Mesendoderm (in vitro differentiated cells): ENCODE measurements around the gene STX5.

Experiments
- DNase-seq: peaks from one replicate; pipeline ENCODE4 v3.0.0; 2013
- H2AK5ac ChIP-seq: 2 replicates; pipeline ENCODE4 v1.6.1; 2013; ENCODE audit warnings: low read length, inconsistent platforms
- H2BK120ac ChIP-seq: 2 replicates; pipeline ENCODE4 v1.6.1; 2013; ENCODE audit warnings: low read depth, mild to moderate bottlenecking, low read length, moderate library complexity, mixed read lengths
- H2BK15ac ChIP-seq: replicated peaks from 2 replicates; pipeline ENCODE4 v1.6.1; 2013; ENCODE audit warnings: low read depth, mild to moderate bottlenecking, moderate library complexity
- H2BK5ac ChIP-seq: 2 replicates; pipeline ENCODE4 v1.6.1; 2013; ENCODE audit warnings: low read length, inconsistent platforms
- H3K18ac ChIP-seq: 2 replicates; pipeline ENCODE4 v1.6.1; 2013; ENCODE audit warnings: mild to moderate bottlenecking, low read length, mixed read lengths
- H3K23ac ChIP-seq: one replicate; pipeline ENCODE4 v1.6.1; 2013; ENCODE audit warnings: low read length
- H3K27ac ChIP-seq: 2 replicates; pipeline ENCODE4 v1.5.1; 2013; ENCODE audit warnings: low read depth, mild to moderate bottlenecking, inconsistent platforms, low read length, moderate library complexity
- H3K27me3 ChIP-seq: 2 replicates; pipeline ENCODE4 v1.6.1; 2013; ENCODE audit warnings: low read length, control low read depth, mild to moderate bottlenecking, inconsistent platforms; ENCODE audit not compliant: insufficient read depth, poor library complexity
- H3K36me3 ChIP-seq: 2 replicates; pipeline ENCODE4 v1.6.1; 2013; ENCODE audit warnings: low read length, inconsistent platforms; ENCODE audit not compliant: control insufficient read depth, insufficient read depth
- H3K4ac ChIP-seq: one replicate; pipeline ENCODE4 v1.6.1; 2013; ENCODE audit warnings: low read depth, mild to moderate bottlenecking, low read length, moderate library complexity
- H3K4me1 ChIP-seq: 2 replicates; pipeline ENCODE4 v1.6.1; 2013; ENCODE audit warnings: low read depth, low read length, inconsistent platforms; ENCODE audit not compliant: control insufficient read depth
- H3K4me2 ChIP-seq: 2 replicates; pipeline ENCODE4 v1.6.1; 2013; ENCODE audit warnings: low read length
- H3K4me3 ChIP-seq: 2 replicates; pipeline ENCODE4 v1.5.1; 2013; ENCODE audit warnings: mild to moderate bottlenecking, low read length
- H3K56ac ChIP-seq: one replicate; pipeline ENCODE4 v1.6.1; 2013; ENCODE audit warnings: low read length
- H3K79me1 ChIP-seq: 2 replicates; pipeline ENCODE4 v1.6.1; 2013; ENCODE audit warnings: low read length, inconsistent platforms
- H3K79me2 ChIP-seq: 2 replicates; pipeline ENCODE4 v1.6.1; 2013; ENCODE audit warnings: mild to moderate bottlenecking, low read length; ENCODE audit not compliant: control insufficient read depth, insufficient read depth
- H3K9ac ChIP-seq: 2 replicates; pipeline ENCODE4 v1.6.1; 2013; ENCODE audit warnings: low read length, inconsistent platforms
- H4K5ac ChIP-seq: one replicate; pipeline ENCODE4 v1.6.1; 2013; ENCODE audit warnings: low read length
- H4K8ac ChIP-seq: one replicate; pipeline ENCODE4 v1.6.1; 2013; ENCODE audit warnings: low read depth, mild to moderate bottlenecking, control low read depth, low read length, moderate library complexity
- WGBS: extraction: QIAGEN DNeasy Blood & Tissue Kit; methylation state at CpG from one replicate; pipeline ENCODE4 v1.1.7; 2013; ENCODE audit warnings: low lambda C conversion rate, missing lambda C conversion rate; ENCODE audit not compliant: insufficient coverage; ENCODE audit errors: extremely low coverage; 5-methylcytosine and 5-hydroxymethylcytosine counted together

Gene STX5

DNA sequence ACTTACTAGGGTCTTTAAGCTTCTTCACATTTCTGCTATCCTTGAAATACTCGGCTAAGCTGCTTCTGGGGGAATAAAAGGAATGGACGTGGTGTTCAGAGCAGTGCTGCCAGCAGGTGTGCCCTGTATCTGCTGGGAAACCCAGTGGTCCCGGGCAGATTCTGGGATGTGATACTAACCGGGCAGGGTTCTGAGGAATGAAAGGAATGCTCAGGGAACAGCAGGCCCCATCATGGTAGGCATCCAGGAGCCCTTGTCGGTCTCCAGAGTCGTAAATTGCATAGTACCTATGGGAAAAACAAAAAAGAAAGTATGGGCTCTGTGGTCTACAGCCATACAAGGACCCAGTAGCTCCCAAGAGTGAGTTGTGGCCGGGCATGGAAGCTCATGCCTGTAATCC is 35.6 kb downstream of the STX5 start:
- Histone ChIP-seq H3K4me1 (no peaks in the 10 kb centered on the region), H3K36me3 (peaks cover 31% of the 10 kb centered on the region)
- no CpG with 5 or more reads among the region's 7 CpGs for WGBS

GRCh38 chr11:62794201-62794775 is 37.6 kb downstream of the STX5 start:
- Histone ChIP-seq H4K8ac (no peak overlapping the region), H3K4me2 (no peak overlapping the region), H3K27ac (no peak overlapping the region), H3K4ac (no peak overlapping the region), H3K79me1 (peaks cover 9% of the 10 kb centered on the region), H4K5ac (no peak overlapping the region), H3K56ac (no peak overlapping the region), H2BK5ac (no peak overlapping the region), H3K23ac (no peak overlapping the region), H3K27me3 (no peaks in the 10 kb centered on the region), H2BK120ac (no peak overlapping the region), H3K18ac (no peak overlapping the region), H3K4me1 (peaks cover 2% of the 10 kb centered on the region), H2AK5ac (no peak overlapping the region), H3K9ac (no peak overlapping the region), H3K36me3 (peaks cover 21% of the 10 kb centered on the region), H3K4me3 (no peak overlapping the region), H2BK15ac (no peak overlapping the region), H3K79me2 (peaks cover 22% of the 10 kb centered on the region)
- no CpG with 5 or more reads among the region's 8 CpGs for WGBS
- DNase-seq: no peak

More for the DNA sequence above, 35.6 kb downstream of the STX5 start:
- H3K23ac ChIP-seq: no peak overlapping the region
- H4K5ac ChIP-seq: no peak overlapping the region
- DNase-seq: peak; percentile 63
- no peak overlapping the region for H3K4me3 ChIP-seq
- no peak overlapping the region for H3K56ac ChIP-seq
- H4K8ac ChIP-seq: no peak overlapping the region
- H3K4me2 ChIP-seq: no peak overlapping the region
- no peak overlapping the region for H3K27ac ChIP-seq
- no peak overlapping the region for H2BK15ac ChIP-seq
- H2AK5ac ChIP-seq: no peak overlapping the region
- H3K79me2 ChIP-seq: peaks cover 4% of the 10 kb centered on the region
- H3K18ac ChIP-seq: no peak overlapping the region
- no peak overlapping the region for H3K9ac ChIP-seq
- H3K79me1 ChIP-seq: peaks cover 2% of the 10 kb centered on the region
- no peak overlapping the region for H2BK120ac ChIP-seq
- no peak overlapping the region for H2BK5ac ChIP-seq
- no peak overlapping the region for H3K4ac ChIP-seq
- no peaks in the 10 kb centered on the region for H3K27me3 ChIP-seq

- no peak overlapping the region for H3K4me3 ChIP-seq
- H4K5ac ChIP-seq: no peak overlapping the region
- H3K18ac ChIP-seq: no peak overlapping the region
- H3K4me1 ChIP-seq: peaks cover 2% of the 10 kb centered on the region
- H2BK120ac ChIP-seq: no peak overlapping the region
- H3K23ac ChIP-seq: no peak overlapping the region
- peak overlapping the region; percentile 30 for H3K27ac ChIP-seq
- peak; percentile 57 for DNase-seq
- no CpG with 5 or more reads among the region's 11 CpGs for WGBS
- no peak overlapping the region for H2BK15ac ChIP-seq
- peaks cover 22% of the 10 kb centered on the region for H3K36me3 ChIP-seq
- no peaks in the 10 kb centered on the region for H3K27me3 ChIP-seq
- peaks cover 16% of the 10 kb centered on the region for H3K79me1 ChIP-seq
- no peak overlapping the region for H3K4ac ChIP-seq
- peaks cover 28% of the 10 kb centered on the region for H3K79me2 ChIP-seq
- no peak overlapping the region for H3K4me2 ChIP-seq
- H3K56ac ChIP-seq: peak overlapping the region; percentile 63
- no peak overlapping the region for H2AK5ac ChIP-seq
- no peak overlapping the region for H2BK5ac ChIP-seq
- H4K8ac ChIP-seq: no peak overlapping the region
- H3K9ac ChIP-seq: peak overlapping the region; percentile 42
These were observed 39.7 kb downstream of the STX5 start for GRCh38 chr11:62792202-62792575.

GRCh38 chr11:62791501-62792201 is 40.2 kb downstream of the STX5 start, which contains the start of gene TMEM223:
Gene TMEM223 (minus strand): TSS chr11:62792006. CDS start chr11:62791994, 12 bp downstream.
- peak within 1 kb of the TSS; percentile 97 for H3K23ac ChIP-seq
- no peak within 1 kb of the TSS for H4K5ac ChIP-seq
- peak within 1 kb of the TSS; percentile 92 for H2BK5ac ChIP-seq
- no peaks in the 10 kb centered on the region for H3K27me3 ChIP-seq
- no peak within 1 kb of the TSS for H4K8ac ChIP-seq
- peak within 1 kb of the TSS; percentile 85 for H3K4me2 ChIP-seq
- H3K4ac ChIP-seq: peak within 1 kb of the TSS; percentile 74
- DNase-seq: peak; percentile 89
- peak within 1 kb of the TSS; percentile 96 for H2AK5ac ChIP-seq
- no peak within 1 kb of the TSS for H2BK15ac ChIP-seq
- peak within 1 kb of the TSS; percentile 28 for H3K18ac ChIP-seq
- peak within 1 kb of the TSS; percentile 80 for H3K27ac ChIP-seq
- H3K79me2 ChIP-seq: peaks cover 28% of the 10 kb centered on the region
- peaks cover 2% of the 10 kb centered on the region for H3K4me1 ChIP-seq
- H3K9ac ChIP-seq: peak within 1 kb of the TSS; percentile 100
- peak within 1 kb of the TSS; percentile 99 for H3K4me3 ChIP-seq
- H3K36me3 ChIP-seq: peaks cover 20% of the 10 kb centered on the region
- H3K56ac ChIP-seq: peak within 1 kb of the TSS; percentile 100
- H3K79me1 ChIP-seq: peaks cover 16% of the 10 kb centered on the region
- H2BK120ac ChIP-seq: no peak within 1 kb of the TSS
- WGBS: no CpG with 5 or more reads among the region's 58 CpGs

GRCh38 chr11:62789576-62789975 is 42.3 kb downstream of the STX5 start:
- peaks cover 16% of the 10 kb centered on the region for H3K79me1 ChIP-seq
- no peak overlapping the region for H2BK15ac ChIP-seq
- no CpG with 5 or more reads among the region's 3 CpGs for WGBS
- peaks cover 14% of the 10 kb centered on the region for H3K36me3 ChIP-seq
- no peaks in the 10 kb centered on the region for H3K27me3 ChIP-seq
- H3K79me2 ChIP-seq: peaks cover 28% of the 10 kb centered on the region
- no peak overlapping the region for H4K8ac ChIP-seq
- H3K4ac ChIP-seq: no peak overlapping the region
- no peak overlapping the region for H3K4me3 ChIP-seq
- H2BK120ac ChIP-seq: no peak overlapping the region
- no peak for DNase-seq
- H3K23ac ChIP-seq: no peak overlapping the region
- H3K27ac ChIP-seq: no peak overlapping the region
- H3K4me2 ChIP-seq: no peak overlapping the region
- H3K4me1 ChIP-seq: peaks cover 5% of the 10 kb centered on the region
- no peak overlapping the region for H3K56ac ChIP-seq
- H3K18ac ChIP-seq: no peak overlapping the region
- H4K5ac ChIP-seq: no peak overlapping the region
- H2AK5ac ChIP-seq: no peak overlapping the region
- H3K9ac ChIP-seq: no peak overlapping the region
- no peak overlapping the region for H2BK5ac ChIP-seq
